Natural killer cell (primary cell): ENCODE data around the gene TEAD1. TPM values are rescaled to one million over a fixed set of nuclear protein-coding genes. Genes with fewer than 3 reads are reported as not detected.

Source experiments
- ATAC-seq, 3 donors: fragments of 150-1000 bp in 2 of 3; fragments of 200-7000 bp in 1 of 3; cut with Tn5 transposase; 1 replicate in 1 of 3; 2 replicates in 2 of 3; pipeline ENCODE4 v1.10.0; 2021; ENCODE audit warnings: mild to moderate bottlenecking in 2 of 3, moderate library complexity in 2 of 3
- DNase-seq, 2 donors: peaks; one replicate each; pipeline versions ENCODE4 v3.0.0 to v3.0.0-alpha.2; 2013 to 2021; ENCODE audit warnings: mixed read lengths in 1 of 2
- H3K27ac ChIP-seq: one replicate; pipeline ENCODE4 v1.5.1; 2013; ENCODE audit warnings: mild to moderate bottlenecking, low read length
- H3K27me3 ChIP-seq: one replicate; pipeline ENCODE4 v1.6.1; 2013; ENCODE audit warnings: low read length; ENCODE audit not compliant: control insufficient read depth, insufficient read depth
- H3K36me3 ChIP-seq: one replicate; pipeline ENCODE4 v1.6.1; 2013; ENCODE audit warnings: low read length; ENCODE audit not compliant: control insufficient read depth, insufficient read depth
- H3K4me1 ChIP-seq: one replicate; pipeline ENCODE4 v1.6.1; 2013; ENCODE audit warnings: low read length; ENCODE audit not compliant: control insufficient read depth, insufficient read depth
- H3K4me3 ChIP-seq: one replicate; pipeline ENCODE4 v1.5.1; 2013; ENCODE audit warnings: low read length
- H3K9me3 ChIP-seq: one replicate; pipeline ENCODE4 v1.6.1; 2013; ENCODE audit warnings: low read length; ENCODE audit not compliant: control insufficient read depth, insufficient read depth
- H3K27ac Mint-ChIP-seq, 2 donors: one replicate each; pipeline ENCODE4 v1.8.0; 2022; ENCODE audit warnings: mild to moderate bottlenecking in 2 of 2, mixed read lengths in 2 of 2, moderate library complexity in 1 of 2
- H3K27me3 Mint-ChIP-seq, 2 donors: one replicate each; pipeline ENCODE4 v1.8.0; 2022; ENCODE audit warnings: low read depth in 2 of 2, mixed read lengths in 2 of 2
- H3K36me3 Mint-ChIP-seq: one replicate; pipeline ENCODE4 v1.8.0; 2022; ENCODE audit warnings: mixed read lengths
- H3K4me1 Mint-ChIP-seq, 2 donors: one replicate each; pipeline ENCODE4 v1.8.0; 2022; ENCODE audit warnings: mixed read lengths in 2 of 2
- H3K4me3 Mint-ChIP-seq: one replicate; pipeline ENCODE4 v1.8.0; 2022; ENCODE audit warnings: mild to moderate bottlenecking, moderate library complexity, mixed read lengths
- H3K9me3 Mint-ChIP-seq, 2 donors: one replicate each; pipeline ENCODE4 v1.8.0; 2022; ENCODE audit warnings: mixed read lengths in 2 of 2
- CTCF ChIP-seq: fragments of 200-600 bp; IDR thresholded peaks from one replicate; pipeline ENCODE4 v1.8.0; 2022; ENCODE audit warnings: antibody characterized with exemption
- WGBS: methylation state at CpG from one replicate; pipeline ENCODE4 v1.1.7; 2013; ENCODE audit warnings: missing lambda C conversion rate; ENCODE audit not compliant: insufficient coverage; 5-methylcytosine and 5-hydroxymethylcytosine counted together
- intact Hi-C: fragments of 100-400 bp; cut with micrococcal nuclease; formaldehyde crosslinking; loops from one replicate; pipeline ENCODE4 v1.14.2; 2022
- total RNA-seq, 4 donors: library from RNA; stranded (reverse); fragments of 120-200 nt in 1 of 4; gene quantifications; one replicate each; pipeline versions ENCODE4 v1.2.3 to v1.2.4, GENCODE V29; 2013 to 2022

TEAD1 gene
- total RNA-seq, 3 donors from 2014 or later (not counting 1 experiment from before 2014, with no cell fraction given), result not detected

GRCh38 chr11:12686246-12687060 lies 12.2 kb downstream of the TEAD1 start:
- TF ChIP-seq CTCF, result no peak
- DNase-seq (no peak), ATAC-seq (no peak)
- H3K27ac Mint-ChIP-seq, result no peak overlapping the region
- H3K36me3 ChIP-seq, result no peaks in the 10 kb centered on the region
- no peaks in the 10 kb centered on the region for H3K9me3 ChIP-seq
- no peak overlapping the region for H3K27ac ChIP-seq
- 88% methylated on average over 2 of the region's 2 CpGs for WGBS
- no peaks in the 10 kb centered on the region for H3K4me1 Mint-ChIP-seq
- H3K9me3 Mint-ChIP-seq, result peaks cover 0 to 2% of the 10 kb centered on the region in 2 donors
- H3K27me3 Mint-ChIP-seq, result peaks cover 62 to 84% of the 10 kb centered on the region in 2 donors
- no peaks in the 10 kb centered on the region for H3K4me1 ChIP-seq
- intact Hi-C loops, result no loop called here
- peaks cover 6% of the 10 kb centered on the region for H3K27me3 ChIP-seq
- H3K4me3 Mint-ChIP-seq, result no peak overlapping the region
- H3K4me3 ChIP-seq, result no peak overlapping the region
- H3K36me3 Mint-ChIP-seq, result no peaks in the 10 kb centered on the region

GRCh38 chr11:12687216-12687623 lies 13.0 kb downstream of the TEAD1 start:
- H3K27me3 ChIP-seq, result peaks cover 2% of the 10 kb centered on the region
- WGBS, result 31% methylated on average over 1 of the region's 1 CpG
- no peaks in the 10 kb centered on the region for H3K4me1 Mint-ChIP-seq

GRCh38 chr11:12687740-12688139 lies 13.5 kb downstream of the TEAD1 start:
- ATAC-seq (no peak), DNase-seq (no peak)
- intact Hi-C loops, result no loop called here
- Mint-ChIP-seq H3K27me3 (peaks cover 57 to 80% of the 10 kb centered on the region in 2 donors), H3K4me1 (no peaks in the 10 kb centered on the region), H3K27ac (no peak overlapping the region), H3K36me3 (no peaks in the 10 kb centered on the region), H3K9me3 (peaks cover 0 to 2% of the 10 kb centered on the region in 2 donors), H3K4me3 (no peak overlapping the region)
- Histone ChIP-seq H3K4me1 (no peaks in the 10 kb centered on the region), H3K9me3 (no peaks in the 10 kb centered on the region), H3K36me3 (no peaks in the 10 kb centered on the region), H3K27me3 (peaks cover 2% of the 10 kb centered on the region), H3K27ac (no peak overlapping the region), H3K4me3 (no peak overlapping the region)
- no peak for TF ChIP-seq CTCF
- WGBS, result 78% methylated on average over 3 of the region's 3 CpGs

More at GRCh38 chr11:12687216-12687623, 13.0 kb downstream of the TEAD1 start:
- DNase-seq (no peak), ATAC-seq (no peak)
- Mint-ChIP-seq H3K27ac (no peak overlapping the region), H3K27me3 (peaks cover 60 to 84% of the 10 kb centered on the region in 2 donors), H3K36me3 (no peaks in the 10 kb centered on the region), H3K4me3 (no peak overlapping the region), H3K9me3 (peaks cover 0 to 2% of the 10 kb centered on the region in 2 donors)
- no peak overlapping the region for H3K4me3 ChIP-seq
- no peaks in the 10 kb centered on the region for H3K36me3 ChIP-seq
- TF ChIP-seq CTCF, result no peak
- no peaks in the 10 kb centered on the region for H3K4me1 ChIP-seq
- H3K27ac ChIP-seq, result no peak overlapping the region
- intact Hi-C loops, result no loop called here
- H3K9me3 ChIP-seq, result no peaks in the 10 kb centered on the region
